ENCODE measurements around the gene CWC22.

Gene CWC22

DNA sequence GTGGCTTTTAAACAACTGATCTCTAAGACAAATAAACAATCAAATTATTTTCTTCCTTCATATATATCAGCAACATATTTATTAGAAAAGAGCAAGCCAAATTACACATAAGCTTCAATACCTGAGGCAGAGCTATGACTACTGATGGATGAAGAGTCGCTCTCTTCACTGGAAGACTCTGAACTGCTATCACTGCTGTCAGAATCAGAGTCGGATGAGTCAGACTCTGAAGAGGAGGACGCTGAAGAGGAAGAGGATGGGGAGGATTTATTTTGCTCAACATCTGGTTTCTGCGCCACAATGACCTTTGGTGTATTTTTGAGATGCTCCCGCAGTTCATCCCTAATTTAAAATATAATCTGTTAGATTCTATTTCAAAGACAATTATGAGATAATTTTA is 56.7 kb downstream of the CWC22 start:
- peaks cover 88% of the 10 kb centered on the region for H3K36me3 ChIP-seq (ENCODE audit: insufficient read depth, insufficient read length, low read length)
- H3K9ac ChIP-seq (ENCODE audit: insufficient read length, low read depth) = no peak overlapping the region
- H3K4me3 ChIP-seq (ENCODE audit: insufficient read length, low read depth) = no peak overlapping the region
- no peak for TF ChIP-seq YY1 (IDR thresholded peaks at IDR 0.05; ENCODE audit: insufficient read depth, insufficient read length)
- no peak for TF ChIP-seq SUZ12 (IDR thresholded peaks at IDR 0.05; ENCODE audit: extremely low read depth, insufficient read depth, insufficient read length)
- no peak for TF ChIP-seq ZNF274 (IDR thresholded peaks at IDR 0.05; ENCODE audit: low read depth, low read length)
- no peaks in the 10 kb centered on the region for H3K27me3 ChIP-seq (ENCODE audit: insufficient read depth, insufficient read length)
- DNase-seq (ENCODE audit: low read depth, low spot score) = no peak
- H3K9me3 ChIP-seq (ENCODE audit: insufficient read depth, low read length) = no peaks in the 10 kb centered on the region
- H3K4me1 ChIP-seq (ENCODE audit: insufficient read depth, insufficient read length) = no peaks in the 10 kb centered on the region

DNA sequence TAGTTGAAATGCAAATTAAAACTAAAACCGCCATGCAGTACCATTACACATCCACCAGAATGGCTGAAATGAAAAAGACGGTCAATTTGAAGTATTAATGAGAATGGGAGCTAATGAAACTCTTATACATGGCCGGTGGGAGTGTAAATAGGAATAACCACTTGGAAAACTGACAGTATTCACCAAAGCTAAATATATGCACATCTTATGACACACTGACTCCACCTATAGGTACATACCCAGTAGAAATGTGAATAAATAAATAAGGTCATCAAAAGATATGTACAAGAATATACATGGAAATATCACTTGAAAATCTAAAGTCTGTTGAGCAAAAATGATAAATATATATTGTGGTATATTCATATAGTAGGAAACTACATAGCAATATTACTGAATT is 57.7 kb downstream of the CWC22 start:
- H3K27me3 ChIP-seq (ENCODE audit: insufficient read depth, insufficient read length) = no peaks in the 10 kb centered on the region

DNA sequence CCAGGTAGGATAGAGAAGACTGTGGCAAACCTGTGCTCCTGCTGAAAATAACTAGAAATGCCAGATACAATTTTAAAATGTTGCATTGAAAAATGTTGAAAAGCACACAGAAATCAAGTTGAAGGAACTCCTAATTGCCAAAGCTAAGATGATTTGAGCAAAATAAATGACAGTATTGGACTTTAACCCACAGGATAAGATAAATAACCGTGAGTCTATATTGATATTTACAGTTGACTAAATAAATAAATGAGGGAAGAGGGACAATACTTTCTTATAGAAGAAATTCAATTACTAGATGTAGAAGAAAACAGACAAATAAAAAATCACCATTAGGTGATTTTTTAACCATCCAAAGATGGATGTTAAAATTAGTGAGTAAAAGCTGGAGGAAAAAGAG is 59.0 kb downstream of the CWC22 start:
- H3K4me3 ChIP-seq (ENCODE audit: insufficient read length, low read depth) = no peak overlapping the region
- DNase-seq (ENCODE audit: low read depth, low spot score) = no peak
- H3K9ac ChIP-seq (ENCODE audit: insufficient read length, low read depth) = no peak overlapping the region
- H3K36me3 ChIP-seq (ENCODE audit: insufficient read depth, insufficient read length, low read length) = peaks cover 80% of the 10 kb centered on the region
- H3K9me3 ChIP-seq (ENCODE audit: insufficient read depth, low read length) = no peaks in the 10 kb centered on the region
- TF ChIP-seq SUZ12 (IDR thresholded peaks at IDR 0.05; ENCODE audit: extremely low read depth, insufficient read depth, insufficient read length) = no peak
- H3K27me3 ChIP-seq (ENCODE audit: insufficient read depth, insufficient read length) = no peaks in the 10 kb centered on the region
- no peaks in the 10 kb centered on the region for H3K4me1 ChIP-seq (ENCODE audit: insufficient read depth, insufficient read length)

More for the DNA sequence above, 57.7 kb downstream of the CWC22 start:
- TF ChIP-seq ZNF274 (IDR thresholded peaks at IDR 0.05; ENCODE audit: low read depth, low read length) (no peak), SUZ12 (IDR thresholded peaks at IDR 0.05; ENCODE audit: extremely low read depth, insufficient read depth, insufficient read length) (no peak), YY1 (IDR thresholded peaks at IDR 0.05; ENCODE audit: insufficient read depth, insufficient read length) (no peak)
- no peaks in the 10 kb centered on the region for H3K4me1 ChIP-seq (ENCODE audit: insufficient read depth, insufficient read length)
- no peak overlapping the region for H3K9ac ChIP-seq (ENCODE audit: insufficient read length, low read depth)
- peaks cover 87% of the 10 kb centered on the region for H3K36me3 ChIP-seq (ENCODE audit: insufficient read depth, insufficient read length, low read length)
- no peaks in the 10 kb centered on the region for H3K9me3 ChIP-seq (ENCODE audit: insufficient read depth, low read length)
- no peak overlapping the region for H3K4me3 ChIP-seq (ENCODE audit: insufficient read length, low read depth)
- no peak for DNase-seq (ENCODE audit: low read depth, low spot score)

DNA sequence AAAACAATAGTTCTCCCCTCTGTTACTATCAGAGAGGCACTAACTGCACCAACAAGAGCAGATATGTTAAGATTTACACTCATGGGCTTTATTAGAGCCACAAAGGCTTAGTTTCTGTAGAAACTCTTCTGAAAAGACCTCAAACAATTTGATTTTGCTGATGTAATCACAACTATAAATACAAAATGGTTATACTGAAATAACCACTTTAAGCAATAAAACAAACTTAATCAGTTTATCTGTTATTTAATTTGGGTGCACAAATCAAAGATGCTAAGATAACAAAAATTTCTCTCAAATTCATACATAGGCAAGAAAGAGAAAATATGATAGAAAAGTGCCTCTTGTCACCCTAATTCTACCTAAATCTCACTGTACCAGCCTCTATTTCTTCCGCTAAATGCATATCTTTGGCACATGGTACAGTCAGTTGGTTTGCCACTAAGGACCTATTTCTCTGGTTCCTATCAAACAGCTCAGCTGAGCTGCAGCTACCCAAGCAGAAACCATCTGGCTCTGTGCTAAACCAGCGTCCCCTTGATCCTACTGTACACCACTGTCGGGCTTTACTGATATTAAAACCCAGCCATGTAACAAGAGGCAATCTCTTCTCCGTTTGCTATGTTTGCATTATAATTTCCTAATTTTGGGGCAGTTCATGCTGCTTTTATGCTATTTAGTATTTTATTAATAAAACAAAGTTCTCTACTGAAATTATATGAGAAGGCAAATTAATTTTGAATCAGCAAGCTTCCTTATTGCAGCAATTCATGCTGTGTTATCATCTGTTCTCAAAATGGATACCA is 60.1 kb downstream of the CWC22 start:
- Histone ChIP-seq H3K4me1 (ENCODE audit: insufficient read depth, insufficient read length) (no peaks in the 10 kb centered on the region), H3K36me3 (ENCODE audit: insufficient read depth, insufficient read length, low read length) (peaks cover 70% of the 10 kb centered on the region), H3K4me3 (ENCODE audit: insufficient read length, low read depth) (no peak overlapping the region), H3K27me3 (ENCODE audit: insufficient read depth, insufficient read length) (no peaks in the 10 kb centered on the region), H3K9me3 (ENCODE audit: insufficient read depth, low read length) (no peaks in the 10 kb centered on the region), H3K9ac (ENCODE audit: insufficient read length, low read depth) (no peak overlapping the region)
- no peak for DNase-seq (ENCODE audit: low read depth, low spot score)
- TF ChIP-seq SUZ12 (IDR thresholded peaks at IDR 0.05; ENCODE audit: extremely low read depth, insufficient read depth, insufficient read length) = no peak
- TF ChIP-seq YY1 (IDR thresholded peaks at IDR 0.05; ENCODE audit: insufficient read depth, insufficient read length) = no peak
- TF ChIP-seq ZNF274 (IDR thresholded peaks at IDR 0.05; ENCODE audit: low read depth, low read length) = no peak

DNA sequence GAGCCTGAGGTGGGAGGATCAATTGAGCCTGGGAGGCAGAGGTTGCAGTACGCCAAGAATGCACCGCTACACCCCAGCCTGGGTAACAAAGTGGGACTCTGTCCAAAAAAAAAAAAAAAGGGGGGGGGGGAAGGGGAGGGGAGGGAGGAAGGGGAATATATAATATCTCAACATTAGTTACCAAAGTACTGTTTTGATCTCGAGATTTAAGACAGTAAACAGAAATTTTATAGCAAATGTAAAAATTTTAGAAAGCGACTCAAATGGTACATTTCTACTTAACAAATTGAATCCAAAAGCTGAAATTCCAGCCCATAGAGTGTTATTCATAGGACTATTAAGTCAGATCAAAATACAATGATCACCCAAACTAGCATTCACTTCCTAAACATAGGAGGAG is 60.8 kb downstream of the CWC22 start:
- Histone ChIP-seq H3K9ac (ENCODE audit: insufficient read length, low read depth) (no peak overlapping the region), H3K4me3 (ENCODE audit: insufficient read length, low read depth) (no peak overlapping the region), H3K9me3 (ENCODE audit: insufficient read depth, low read length) (no peaks in the 10 kb centered on the region), H3K36me3 (ENCODE audit: insufficient read depth, insufficient read length, low read length) (peaks cover 63% of the 10 kb centered on the region), H3K27me3 (ENCODE audit: insufficient read depth, insufficient read length) (no peaks in the 10 kb centered on the region), H3K4me1 (ENCODE audit: insufficient read depth, insufficient read length) (no peaks in the 10 kb centered on the region)
- TF ChIP-seq ZNF274 (IDR thresholded peaks at IDR 0.05; ENCODE audit: low read depth, low read length) = no peak
- TF ChIP-seq YY1 (IDR thresholded peaks at IDR 0.05; ENCODE audit: insufficient read depth, insufficient read length) = no peak
- no peak for TF ChIP-seq SUZ12 (IDR thresholded peaks at IDR 0.05; ENCODE audit: extremely low read depth, insufficient read depth, insufficient read length)
- DNase-seq (ENCODE audit: low read depth, low spot score) = no peak

DNA sequence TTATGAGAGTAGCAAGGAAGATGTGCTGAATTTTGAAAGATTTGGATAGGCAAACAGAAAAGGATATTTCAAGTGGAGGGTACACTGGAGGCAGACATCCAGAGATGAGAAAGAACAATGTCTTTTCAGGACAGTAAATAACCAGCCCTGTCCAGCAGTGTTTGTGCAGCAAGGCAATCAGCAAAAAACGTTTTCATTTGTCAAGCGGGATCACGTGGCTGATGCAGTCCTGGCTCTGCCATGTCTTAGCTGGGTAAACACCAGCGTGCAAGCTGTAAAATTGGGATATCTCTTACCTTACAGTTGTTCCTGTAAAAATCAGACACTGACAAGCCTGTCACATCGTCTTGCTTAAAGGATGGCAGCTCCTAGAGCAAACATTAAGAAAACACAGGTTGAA is 67.8 kb downstream of the CWC22 start:
- H3K36me3 ChIP-seq (ENCODE audit: insufficient read depth, insufficient read length, low read length) = peaks cover 6% of the 10 kb centered on the region
- no peak overlapping the region for H3K4me3 ChIP-seq (ENCODE audit: insufficient read length, low read depth)
- H3K27me3 ChIP-seq (ENCODE audit: insufficient read depth, insufficient read length) = no peaks in the 10 kb centered on the region
- H3K9me3 ChIP-seq (ENCODE audit: insufficient read depth, low read length) = no peaks in the 10 kb centered on the region
- H3K4me1 ChIP-seq (ENCODE audit: insufficient read depth, insufficient read length) = no peaks in the 10 kb centered on the region
- DNase-seq (ENCODE audit: low read depth, low spot score) = no peak
- TF ChIP-seq YY1 (IDR thresholded peaks at IDR 0.05; ENCODE audit: insufficient read depth, insufficient read length) (no peak), ZNF274 (IDR thresholded peaks at IDR 0.05; ENCODE audit: low read depth, low read length) (no peak), SUZ12 (IDR thresholded peaks at IDR 0.05; ENCODE audit: extremely low read depth, insufficient read depth, insufficient read length) (no peak)
- H3K9ac ChIP-seq (ENCODE audit: insufficient read length, low read depth) = no peak overlapping the region

DNA sequence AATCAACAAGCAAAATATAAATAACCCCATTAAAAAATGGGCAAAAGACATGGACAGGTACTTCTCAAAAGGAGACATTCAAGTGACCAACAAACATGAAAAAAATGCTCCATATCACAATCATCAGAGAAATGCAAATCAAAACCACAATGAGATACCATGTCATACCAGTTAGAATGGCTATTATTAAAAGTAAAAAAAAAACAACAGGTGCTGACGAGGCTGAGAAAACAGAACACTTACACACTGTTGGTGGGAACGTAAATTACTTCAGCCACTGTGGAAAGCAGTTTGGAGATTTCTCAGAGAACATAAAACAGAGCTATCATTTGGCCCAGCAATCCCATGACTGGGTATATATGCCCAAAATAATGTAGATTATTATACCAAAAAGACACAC is 69.1 kb downstream of the CWC22 start:
- Histone ChIP-seq H3K4me3 (ENCODE audit: insufficient read length, low read depth) (no peak overlapping the region), H3K36me3 (ENCODE audit: insufficient read depth, insufficient read length, low read length) (no peaks in the 10 kb centered on the region), H3K9me3 (ENCODE audit: insufficient read depth, low read length) (no peaks in the 10 kb centered on the region), H3K9ac (ENCODE audit: insufficient read length, low read depth) (no peak overlapping the region), H3K27me3 (ENCODE audit: insufficient read depth, insufficient read length) (no peaks in the 10 kb centered on the region), H3K4me1 (ENCODE audit: insufficient read depth, insufficient read length) (no peaks in the 10 kb centered on the region)
- no peak for DNase-seq (ENCODE audit: low read depth, low spot score)
- TF ChIP-seq YY1 (IDR thresholded peaks at IDR 0.05; ENCODE audit: insufficient read depth, insufficient read length) = no peak
- no peak for TF ChIP-seq ZNF274 (IDR thresholded peaks at IDR 0.05; ENCODE audit: low read depth, low read length)
- no peak for TF ChIP-seq SUZ12 (IDR thresholded peaks at IDR 0.05; ENCODE audit: extremely low read depth, insufficient read depth, insufficient read length)
